HG03575 (cell line): Measurements from ENCODE around the gene ADCY2.

Source experiments
- ATAC-seq: cut with Tn5 transposase; IDR thresholded peaks from one replicate; pipeline ENCODE4 v1.9.1; 2021; ENCODE audit not compliant: unreplicated experiment, insufficient number of reproducible peaks, low FRiP score; ENCODE audit errors: extremely low read depth

The ADCY2 gene

GRCh38 chr5:7425830-7426229 is 29.9 kb downstream of the ADCY2 start:
- no peak for ATAC-seq

- no peak for ATAC-seq
These were observed 30.3 kb downstream of the ADCY2 start for GRCh38 chr5:7426284-7426683.

- no peak for ATAC-seq
These were observed 39.0 kb downstream of the ADCY2 start for GRCh38 chr5:7434914-7435313.

- ATAC-seq = no peak
These were observed 39.6 kb downstream of the ADCY2 start for GRCh38 chr5:7435503-7435902.

- ATAC-seq = no peak
These were observed 40.6 kb downstream of the ADCY2 start for GRCh38 chr5:7436521-7436920.

- ATAC-seq = no peak
These were observed 41.9 kb downstream of the ADCY2 start for GRCh38 chr5:7437836-7438235.

- ATAC-seq = no peak
These were observed 49.1 kb downstream of the ADCY2 start for GRCh38 chr5:7445068-7445467.

GRCh38 chr5:7445831-7446230 is 49.9 kb downstream of the ADCY2 start:
- ATAC-seq = no peak

- no peak for ATAC-seq
These were observed 51.0 kb downstream of the ADCY2 start for GRCh38 chr5:7446913-7447312.

GRCh38 chr5:7453947-7454346 is 58.0 kb downstream of the ADCY2 start:
- ATAC-seq = no peak

GRCh38 chr5:7456206-7456605 is 60.3 kb downstream of the ADCY2 start:
- no peak for ATAC-seq

GRCh38 chr5:7461371-7461770 is 65.4 kb downstream of the ADCY2 start:
- no peak for ATAC-seq

GRCh38 chr5:7462758-7463157 is 66.8 kb downstream of the ADCY2 start:
- ATAC-seq = no peak

GRCh38 chr5:7464182-7464581 is 68.2 kb downstream of the ADCY2 start:
- no peak for ATAC-seq

GRCh38 chr5:7467179-7467578 is 71.2 kb downstream of the ADCY2 start:
- ATAC-seq = no peak

GRCh38 chr5:7468742-7469141 is 72.8 kb downstream of the ADCY2 start:
- no peak for ATAC-seq

GRCh38 chr5:7471710-7472109 is 75.8 kb downstream of the ADCY2 start:
- no peak for ATAC-seq

GRCh38 chr5:7473115-7473514 is 77.2 kb downstream of the ADCY2 start:
- no peak for ATAC-seq

GRCh38 chr5:7473668-7474215 is 77.8 kb downstream of the ADCY2 start:
- ATAC-seq = no peak

GRCh38 chr5:7474821-7475403 is 79.0 kb downstream of the ADCY2 start:
- ATAC-seq = no peak

- ATAC-seq = no peak
These were observed 82.5 kb downstream of the ADCY2 start for GRCh38 chr5:7478459-7478858.
